HG03108 (cell line): ENCODE data around the gene TMEM17.

Experiments
- ATAC-seq: cut with Tn5 transposase; IDR thresholded peaks from one replicate; pipeline ENCODE4 v1.9.1; 2021; ENCODE audit warnings: moderate library complexity; ENCODE audit not compliant: unreplicated experiment

TMEM17 gene

DNA sequence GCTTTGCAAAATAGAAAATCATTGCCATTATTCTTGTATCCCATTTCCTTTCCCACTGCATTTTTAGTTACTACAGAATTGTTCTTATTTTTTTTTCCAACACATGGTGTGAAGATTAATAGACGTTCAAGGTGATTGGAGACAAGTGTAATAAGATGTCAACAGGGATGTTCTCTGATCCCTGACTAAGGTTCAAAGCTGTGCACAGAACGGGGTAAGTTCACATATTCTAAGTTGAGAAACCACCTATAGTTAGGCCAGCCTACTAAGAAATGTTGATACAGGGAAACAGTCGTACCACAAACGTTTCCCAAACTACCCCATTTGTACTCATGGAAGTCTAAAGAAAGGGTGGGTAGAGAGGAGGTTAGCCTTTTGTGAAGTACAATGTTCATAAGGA lies 6.4 kb upstream of the TMEM17 start:
- ATAC-seq, result no peak

DNA sequence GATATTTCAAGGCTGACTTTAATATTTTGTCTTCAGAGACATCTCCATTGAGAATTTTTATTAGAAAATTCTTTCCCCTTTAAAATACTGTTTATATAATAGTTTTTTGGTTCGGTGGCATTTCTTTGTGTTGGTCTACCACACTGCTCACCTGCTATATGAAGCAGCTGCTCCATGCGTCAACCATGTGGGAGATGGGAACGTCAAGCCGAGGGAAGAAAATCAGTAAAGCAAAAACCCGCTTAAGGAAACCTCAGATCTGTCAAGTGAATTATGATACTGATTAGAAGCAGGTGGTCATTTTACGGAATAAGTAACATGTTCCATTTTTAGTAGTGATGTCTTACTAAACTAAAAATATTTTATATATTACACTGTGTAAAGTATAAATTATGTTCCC lies 5.6 kb upstream of the TMEM17 start:
- no peak for ATAC-seq

DNA sequence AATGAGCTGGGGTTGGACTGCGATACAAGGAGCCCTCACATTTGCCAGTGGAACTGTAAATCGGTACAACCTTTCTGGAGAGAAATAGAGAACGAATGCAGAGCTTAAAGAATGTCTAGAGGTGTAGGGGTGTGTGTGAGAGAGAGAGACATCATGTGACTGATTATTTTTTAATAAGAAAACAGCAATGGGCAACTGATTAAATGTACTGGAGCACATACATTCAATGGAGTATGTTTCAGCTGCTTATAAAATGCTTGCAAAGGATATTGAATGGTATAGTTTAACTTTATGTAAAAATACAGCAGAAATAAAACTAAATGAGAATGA lies 391 bp upstream of the TMEM17 start:
- peak; percentile 19 for ATAC-seq

DNA sequence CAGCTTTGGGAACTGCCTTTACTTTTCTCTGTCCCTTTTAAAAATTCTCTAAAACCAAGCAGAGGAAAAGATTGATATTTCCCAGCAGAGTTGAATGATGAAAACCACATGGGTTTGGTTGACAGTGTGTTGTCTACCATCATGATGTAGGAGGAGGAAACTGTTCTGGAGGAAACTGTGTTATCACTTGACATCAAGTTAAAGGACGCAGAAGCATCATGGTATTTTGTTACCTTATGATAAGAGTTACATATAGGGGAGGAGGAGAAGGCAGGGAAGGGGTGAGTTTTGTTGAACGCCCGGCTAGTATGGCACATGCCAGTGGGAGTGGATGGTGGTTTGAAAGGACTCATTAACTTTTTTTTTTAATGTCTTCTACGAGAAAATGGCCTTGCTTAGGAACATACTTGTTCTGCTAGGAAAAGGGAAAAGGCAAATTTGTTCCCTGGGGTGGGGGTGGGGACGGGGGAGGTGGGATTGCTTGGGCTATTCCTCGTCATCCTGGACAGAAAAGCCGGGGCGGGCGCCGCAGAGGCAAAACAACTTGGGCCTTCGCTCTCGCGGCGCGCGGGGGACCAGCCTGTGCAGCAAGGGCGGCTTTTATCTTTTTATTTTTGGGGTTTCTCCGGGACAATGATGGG lies 766 bp downstream of the TMEM17 start:
- no peak for ATAC-seq

DNA sequence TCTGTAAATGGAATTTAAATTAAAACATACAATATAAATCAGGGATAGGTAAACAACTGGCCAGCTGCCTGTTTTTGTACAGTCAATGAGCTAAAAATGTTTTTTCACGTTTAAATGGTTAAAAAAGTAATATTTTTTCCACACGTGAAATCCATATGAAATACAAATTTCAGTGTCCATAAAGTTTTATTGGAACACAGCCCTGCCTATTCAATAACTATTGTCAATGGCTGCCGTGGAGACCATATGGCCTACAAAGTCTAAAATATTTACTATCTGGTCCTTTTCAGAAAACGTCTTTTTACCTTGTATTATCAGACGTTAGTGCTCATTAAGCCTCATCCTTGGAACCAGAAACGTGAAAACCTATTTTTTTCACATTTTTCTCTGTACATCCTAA lies 1.3 kb downstream of the TMEM17 start:
- ATAC-seq, result no peak

DNA sequence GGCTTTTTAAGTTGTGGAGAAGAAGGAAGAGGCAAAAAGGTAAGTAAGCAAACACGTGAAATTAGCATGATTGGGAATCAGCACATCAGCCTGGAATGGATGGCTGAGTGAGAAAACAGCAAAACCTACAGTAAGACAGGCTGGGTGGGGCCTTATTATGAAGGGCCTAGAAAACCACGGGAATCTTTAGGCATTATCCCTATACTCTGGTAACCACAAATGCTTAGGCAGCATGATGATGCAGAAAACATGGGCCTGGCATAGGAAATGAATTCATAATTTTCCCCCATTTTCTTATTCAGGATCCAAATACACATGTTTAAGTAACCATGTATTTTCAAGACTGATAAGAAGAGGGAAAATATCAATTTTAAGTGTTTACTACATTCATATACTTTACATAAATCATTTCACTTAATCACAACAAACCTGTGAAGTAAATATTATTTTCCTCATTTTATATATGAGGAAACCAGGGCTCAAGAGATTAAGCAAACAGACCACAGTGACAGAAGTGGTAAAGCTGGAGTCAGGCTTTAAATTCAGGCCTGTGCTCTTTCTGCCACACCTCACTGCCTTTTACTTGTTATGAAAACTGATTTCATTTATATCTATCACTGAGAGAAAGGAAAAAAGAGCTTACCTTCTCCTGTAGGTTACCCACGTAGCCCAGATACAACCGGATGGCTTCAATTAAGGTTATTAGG lies 4.0 kb downstream of the TMEM17 start:
- no peak for ATAC-seq

DNA sequence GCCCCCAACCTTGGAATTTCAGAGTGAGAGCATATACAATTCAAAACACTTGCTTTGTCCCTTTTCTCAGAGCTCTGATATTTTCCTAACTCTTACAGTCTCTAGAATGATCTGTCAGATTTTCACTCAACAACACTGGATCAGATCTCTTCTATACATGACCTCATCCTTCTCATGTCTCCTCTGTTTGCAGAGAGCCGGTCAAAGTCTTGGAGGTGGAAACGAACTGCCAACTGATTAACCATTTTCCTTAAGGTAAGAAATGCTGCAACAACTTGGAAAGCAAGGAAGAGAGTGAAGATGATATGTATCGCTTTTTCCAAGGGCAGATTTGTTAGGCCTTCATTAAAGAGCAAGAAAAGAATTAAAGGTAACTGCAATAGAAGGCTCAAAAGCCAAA lies 4.9 kb downstream of the TMEM17 start:
- ATAC-seq, result no peak

DNA sequence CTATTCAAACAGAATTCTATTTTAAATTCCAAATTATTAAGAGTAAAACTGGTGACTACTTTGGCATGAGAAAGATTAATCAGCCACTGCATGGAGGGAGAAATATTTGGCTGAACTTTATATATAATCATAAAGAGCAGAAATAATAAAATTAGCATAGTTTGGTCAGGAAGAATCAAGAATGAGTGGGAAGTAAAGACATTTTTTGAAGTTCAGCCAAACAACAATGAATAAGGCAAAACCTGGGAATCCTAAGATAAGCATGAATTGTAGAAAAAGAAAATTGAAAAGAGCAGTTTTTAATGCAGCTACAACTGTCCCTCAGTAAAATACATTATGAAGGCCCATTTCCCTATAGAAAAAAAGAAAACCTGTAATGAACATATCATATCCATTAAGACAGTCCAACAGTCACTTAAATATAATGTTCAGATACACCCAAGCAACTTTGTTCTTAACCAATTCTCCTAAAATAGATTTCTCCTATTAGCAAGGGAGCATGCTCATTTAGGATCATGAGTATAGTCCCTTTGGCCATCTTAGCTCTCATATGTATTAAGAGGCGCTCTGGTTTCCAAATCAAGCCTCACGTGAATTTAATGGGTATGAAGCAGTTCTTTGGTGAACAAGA lies 6.5 kb downstream of the TMEM17 start:
- ATAC-seq, result no peak

DNA sequence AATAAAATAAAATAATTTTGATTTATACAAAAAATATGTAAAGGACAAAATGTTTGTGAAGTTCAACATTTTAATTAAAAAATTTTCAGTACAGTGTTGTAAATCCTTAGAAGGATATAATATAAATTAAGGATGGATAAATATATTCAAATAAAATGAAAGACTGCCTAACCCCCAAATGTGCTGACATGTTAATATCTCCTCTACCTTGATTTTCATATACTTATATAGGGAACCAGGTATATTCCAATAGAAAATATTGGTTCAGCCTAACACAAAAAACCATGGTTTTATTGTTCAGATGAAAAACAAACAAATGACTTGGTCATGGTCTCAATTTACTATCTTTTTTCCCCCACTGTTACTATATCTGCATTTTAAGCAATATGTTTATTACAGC lies 7.3 kb downstream of the TMEM17 start:
- no peak for ATAC-seq

DNA sequence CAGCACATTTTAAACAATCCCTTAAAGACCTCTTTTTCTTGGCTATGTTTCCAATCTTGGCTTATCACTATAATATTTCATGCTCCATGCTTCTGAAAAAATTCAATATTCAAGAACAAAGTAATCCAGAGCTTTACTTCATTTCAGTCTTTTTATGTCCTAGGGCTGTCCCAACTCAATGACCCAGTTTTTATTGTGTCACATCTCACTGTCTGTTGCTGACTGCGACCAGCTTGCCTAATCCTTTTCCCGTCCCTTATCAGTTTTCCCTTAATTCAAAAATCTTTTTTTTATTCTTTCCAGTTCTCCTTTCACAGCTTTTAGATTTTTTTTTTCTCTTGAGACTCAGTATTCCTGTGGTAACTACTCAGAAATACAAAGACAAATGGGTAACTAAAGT lies 10.2 kb downstream of the TMEM17 start:
- no peak for ATAC-seq

DNA sequence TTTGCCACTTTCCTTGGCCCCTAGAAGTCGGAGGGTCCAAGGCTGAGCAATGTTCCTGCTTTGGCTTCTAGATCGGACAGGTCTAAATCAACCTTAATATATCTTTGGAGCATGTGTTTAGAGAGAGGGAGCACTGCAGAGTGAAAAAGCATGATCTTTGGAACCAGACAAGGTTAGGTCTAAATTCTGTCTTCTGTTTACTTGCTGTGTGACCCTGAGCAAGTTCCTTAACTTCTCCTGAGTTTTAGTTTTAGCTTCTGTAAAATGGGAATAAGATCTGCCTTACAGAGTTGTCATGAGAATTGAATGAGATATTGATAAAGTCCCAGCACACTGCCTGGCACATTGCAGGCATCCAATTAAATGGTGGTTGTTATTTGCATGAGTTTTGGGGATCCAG lies 13.9 kb downstream of the TMEM17 start:
- no peak for ATAC-seq

DNA sequence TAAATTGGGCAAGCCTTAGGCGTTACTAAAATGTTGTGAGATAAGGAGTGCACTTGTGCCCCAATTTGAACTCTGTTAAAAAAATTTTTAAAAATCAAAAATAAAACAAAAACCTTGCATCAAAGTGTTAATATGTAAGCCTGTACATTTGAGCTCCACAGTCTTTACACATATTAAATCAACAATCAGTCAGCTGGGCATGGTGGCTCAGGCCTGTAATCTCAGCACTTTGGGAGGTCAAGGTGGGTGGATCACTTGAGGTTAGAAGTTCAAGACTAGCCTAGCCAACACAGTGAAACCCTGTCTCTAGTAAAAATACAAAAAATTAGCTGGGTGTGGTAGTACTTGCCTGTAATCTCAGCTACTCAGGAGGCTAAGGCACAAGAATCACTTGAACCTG lies 16.3 kb downstream of the TMEM17 start:
- no peak for ATAC-seq

DNA sequence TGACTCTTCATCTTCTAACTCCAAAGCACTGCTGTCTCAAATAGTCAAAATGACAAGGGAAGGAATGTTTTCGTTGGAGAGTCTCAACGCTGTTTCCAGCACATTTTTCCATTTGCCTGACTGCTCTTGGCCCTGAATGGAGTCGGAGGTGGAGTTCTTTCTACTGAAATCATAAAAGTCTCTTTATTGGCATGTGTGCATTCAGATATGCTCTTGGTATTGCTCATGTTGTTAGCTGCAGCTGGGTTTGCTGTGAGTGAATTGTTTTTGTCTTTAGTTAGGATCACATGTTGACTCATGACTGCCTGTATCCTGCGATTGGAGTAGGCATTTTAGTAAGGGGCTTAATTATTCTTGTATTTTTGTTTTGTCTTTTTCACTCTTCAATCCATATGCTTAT lies 16.8 kb downstream of the TMEM17 start:
- ATAC-seq, result no peak

DNA sequence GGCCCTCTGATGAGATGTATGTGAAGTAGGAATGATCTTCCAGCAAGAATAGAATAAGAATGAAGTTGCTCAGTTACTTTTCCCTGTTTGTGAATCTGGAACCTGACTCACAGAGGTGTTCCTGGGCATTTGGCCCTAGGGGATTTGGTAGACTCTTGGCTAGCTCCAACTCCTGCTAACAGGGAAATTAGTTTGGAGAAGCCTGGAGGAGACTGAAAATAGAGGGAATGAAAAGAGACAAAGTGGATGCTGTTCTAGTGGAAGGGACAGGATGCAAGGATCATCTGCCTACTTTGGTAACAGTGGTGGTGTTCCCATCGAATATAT lies 19.6 kb downstream of the TMEM17 start:
- no peak for ATAC-seq

DNA sequence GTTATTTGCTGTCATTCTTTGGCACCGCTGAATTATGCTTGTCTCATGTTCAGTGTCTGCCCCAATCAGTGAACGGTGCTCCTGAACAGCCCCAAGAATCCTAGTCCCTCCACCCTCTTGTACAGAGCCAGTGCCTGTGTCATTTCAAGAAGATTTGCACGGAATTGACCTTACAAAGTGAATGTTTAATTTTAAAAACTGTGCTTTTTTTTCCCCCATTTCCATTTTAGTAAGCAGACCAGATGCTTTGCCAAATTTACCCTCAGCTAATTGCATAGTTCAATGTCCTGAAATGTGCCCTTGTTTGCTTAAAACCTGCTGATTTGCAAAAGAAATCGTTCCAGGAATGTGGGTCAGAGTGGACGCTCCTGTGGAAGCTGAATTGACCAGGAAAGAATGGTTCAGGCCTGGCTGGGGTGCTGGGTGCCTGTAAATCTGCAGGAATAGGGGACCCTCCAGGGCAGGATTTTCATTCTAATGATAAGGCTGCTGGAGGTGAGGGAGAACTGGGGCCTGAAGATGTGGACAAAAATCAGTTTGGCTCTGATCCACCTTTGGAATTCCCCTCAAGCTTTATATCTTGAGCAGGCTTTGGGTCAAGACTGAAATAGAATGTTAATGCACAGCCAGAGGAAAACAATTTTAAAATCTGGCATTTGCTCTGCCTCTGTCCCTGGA lies 20.1 kb downstream of the TMEM17 start:
- ATAC-seq, result no peak

DNA sequence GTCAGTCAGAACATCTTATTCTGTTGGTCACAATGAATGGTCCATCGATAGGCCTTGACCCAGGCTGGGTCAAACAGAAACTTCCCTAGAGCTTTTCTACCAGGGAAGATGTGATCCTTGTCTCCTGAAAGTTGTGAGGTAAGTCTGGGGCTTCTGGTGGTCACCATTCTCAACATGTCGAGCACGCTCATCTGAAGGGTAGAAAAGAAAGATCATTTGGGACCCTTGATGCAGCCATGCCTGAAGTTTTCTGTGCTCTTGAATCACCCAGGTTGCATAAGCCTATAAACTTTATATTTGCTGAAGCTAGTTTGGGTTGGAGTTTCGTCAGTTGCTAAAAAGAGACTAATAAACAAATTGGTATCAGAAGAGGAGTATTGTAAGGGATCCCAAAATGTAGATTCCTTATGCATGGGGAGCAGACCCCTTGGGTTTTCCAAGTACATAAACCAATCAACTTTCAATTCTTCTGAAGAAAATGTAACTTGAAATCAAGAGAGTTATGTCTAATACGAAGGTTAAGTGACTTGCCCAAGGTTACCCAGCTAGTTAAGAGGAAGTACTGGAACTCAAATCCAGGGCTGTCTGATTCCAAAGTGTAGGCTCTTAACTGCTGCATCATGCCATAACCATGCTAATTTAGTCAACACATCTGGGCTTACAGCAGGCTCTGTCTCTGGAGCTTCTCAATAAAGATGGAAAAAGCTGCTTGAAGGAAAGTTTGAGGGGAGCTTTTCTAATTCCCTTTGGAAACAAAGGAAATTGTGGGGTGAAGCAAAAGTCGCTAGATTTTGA lies 23.2 kb downstream of the TMEM17 start:
- no peak for ATAC-seq

DNA sequence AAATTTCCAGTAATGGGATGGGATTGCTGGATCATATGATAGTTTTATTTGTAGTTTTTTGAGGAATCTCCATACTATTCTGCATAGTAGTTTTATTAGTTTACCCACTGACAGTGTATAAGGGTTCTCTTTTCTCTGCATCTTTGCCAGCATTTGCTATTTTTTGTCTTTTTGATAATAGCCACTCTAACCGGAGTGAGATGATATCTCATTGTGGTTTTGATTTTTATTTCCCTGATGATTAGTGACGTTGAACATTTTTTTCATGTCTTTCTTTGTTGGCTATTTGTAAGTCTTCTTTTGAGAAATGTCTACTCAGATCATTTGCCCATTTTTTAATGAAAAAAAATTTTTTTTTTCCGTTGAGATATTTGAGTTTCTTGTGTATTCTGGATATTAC lies 26.1 kb downstream of the TMEM17 start:
- no peak for ATAC-seq

DNA sequence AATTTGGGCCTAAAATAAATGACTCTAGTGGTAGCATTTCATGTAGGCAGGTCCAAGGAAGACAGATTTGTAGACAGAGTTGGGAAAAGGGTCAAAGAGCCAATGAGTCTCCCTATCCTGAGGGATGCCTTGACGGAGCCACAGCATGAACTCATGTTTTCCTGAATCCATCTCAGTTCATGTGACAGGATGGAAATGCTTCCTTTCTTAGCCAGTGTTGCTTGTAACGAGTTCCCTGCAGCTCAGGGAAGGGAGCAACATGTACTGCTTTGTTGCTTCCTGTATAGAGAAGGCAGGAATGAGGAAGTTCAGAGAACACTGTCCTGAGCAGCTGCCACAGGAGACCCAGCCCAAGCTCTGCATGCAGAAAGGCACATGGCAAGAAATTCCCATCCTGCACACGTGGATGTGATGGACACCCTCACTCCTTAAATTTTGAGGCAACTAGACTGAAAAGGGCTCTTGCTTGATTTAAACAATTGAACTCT lies 27.9 kb downstream of the TMEM17 start:
- ATAC-seq, result no peak

DNA sequence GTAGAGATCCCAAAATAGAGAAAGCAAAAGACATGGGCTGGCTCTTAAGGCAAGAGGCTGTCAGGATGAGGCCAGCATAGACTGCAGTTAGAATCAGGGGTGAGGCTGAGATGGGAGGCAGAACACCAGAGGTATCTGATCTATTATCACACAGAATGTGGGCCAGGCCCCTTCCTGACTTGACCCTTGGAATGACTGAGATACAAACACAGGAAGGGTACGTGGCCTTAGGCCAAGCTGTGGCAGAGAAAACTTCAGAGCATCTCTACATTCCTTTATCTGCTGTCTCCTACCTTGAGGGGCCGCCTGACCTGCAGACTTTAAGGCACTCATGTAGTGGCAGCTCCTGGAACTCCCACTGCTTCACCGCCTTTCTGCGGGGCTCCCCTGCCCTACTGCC lies 28.4 kb downstream of the TMEM17 start:
- ATAC-seq, result no peak

DNA sequence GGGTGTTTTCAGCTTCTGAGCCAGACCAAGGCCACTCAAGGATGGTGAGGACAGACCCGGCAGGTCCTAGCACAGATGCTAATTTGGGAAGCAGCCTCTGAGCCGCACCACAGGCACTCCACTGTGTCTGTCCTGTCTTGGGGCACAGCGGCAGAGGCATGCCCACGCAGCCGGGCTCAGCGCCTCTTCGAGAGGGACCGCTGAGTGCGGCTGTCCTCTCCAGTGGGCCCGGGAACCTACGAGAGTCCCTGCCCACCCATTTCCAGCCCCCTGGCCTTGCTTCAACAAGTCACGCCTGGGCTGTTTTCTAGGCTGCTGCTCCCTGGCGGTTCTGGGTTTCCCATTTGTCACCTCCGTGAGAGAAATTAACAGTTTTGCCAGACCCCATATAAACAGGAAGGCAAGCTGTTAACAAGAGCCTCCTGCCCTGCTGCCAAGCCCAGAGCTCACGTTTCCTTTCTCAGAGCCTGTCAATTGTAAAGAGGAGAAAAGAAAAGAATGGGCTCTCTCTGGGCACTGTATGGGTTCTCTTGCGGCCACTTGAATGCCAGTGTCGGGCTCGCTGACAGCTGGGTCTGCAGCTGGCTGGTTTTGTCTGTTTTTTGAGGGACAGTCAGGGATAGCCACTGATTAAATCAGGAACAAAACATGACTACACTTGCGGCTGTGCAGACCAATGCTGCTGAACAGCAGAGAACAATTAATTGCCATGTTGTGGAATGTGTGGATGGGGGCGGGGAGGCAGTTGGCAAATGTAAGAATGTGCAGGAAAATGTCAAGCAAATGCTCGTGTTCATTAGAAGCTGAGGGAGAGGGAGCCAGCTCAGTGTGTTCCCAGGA lies 30.6 kb downstream of the TMEM17 start:
- ATAC-seq, result no peak
